ENCODE measurements around the gene KCNQ1.

DNA sequence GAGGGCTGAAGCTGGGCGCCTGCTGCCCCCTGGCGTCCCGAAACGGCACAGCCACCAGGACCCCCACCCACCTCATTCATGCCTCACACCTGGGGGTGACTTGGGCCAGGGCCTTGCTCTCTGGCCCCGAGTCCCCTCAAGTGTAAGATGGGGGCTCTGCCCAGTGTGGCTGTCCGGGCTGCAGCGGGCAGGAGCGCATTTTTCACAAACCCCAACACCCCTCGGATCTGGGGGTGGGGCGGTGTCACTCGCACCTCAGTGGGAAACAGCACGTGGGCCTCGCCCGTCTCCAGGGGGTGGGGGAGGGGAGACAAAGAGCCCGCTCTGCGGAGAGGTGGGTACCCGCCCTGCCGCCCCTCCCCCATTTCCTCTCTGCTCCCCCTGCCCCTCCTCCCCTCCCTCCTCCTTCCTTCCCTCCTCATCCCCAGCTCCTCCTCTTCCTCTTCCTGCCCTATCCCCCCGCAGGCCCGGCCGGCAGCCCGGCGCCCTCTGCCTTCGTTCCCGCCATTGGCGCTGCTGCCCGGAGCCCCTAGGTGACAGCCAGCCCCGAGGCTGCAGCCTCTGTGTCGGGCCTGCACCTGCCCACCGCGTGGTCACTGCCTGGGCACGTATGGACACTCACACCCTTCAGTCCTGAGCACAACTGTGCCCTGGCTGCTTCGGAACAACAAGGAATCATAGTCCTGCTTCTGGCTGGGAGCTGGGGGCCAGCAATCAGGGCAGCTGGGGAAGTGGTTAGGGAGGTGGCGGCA is 447.6 kb downstream of the KCNQ1 start:
- TF ChIP-seq JUN (CRISPR knock-in tag; IDR thresholded peaks at IDR 0.05) (no peak), ZNF121 (CRISPR knock-in tag; IDR thresholded peaks at IDR 0.05) (no peak), GABPB1 (CRISPR knock-in tag; IDR thresholded peaks at IDR 0.05) (no peak), TEAD4 (CRISPR knock-in tag; IDR thresholded peaks at IDR 0.05) (no peak)
- TF ChIP-seq, protein P1, sequence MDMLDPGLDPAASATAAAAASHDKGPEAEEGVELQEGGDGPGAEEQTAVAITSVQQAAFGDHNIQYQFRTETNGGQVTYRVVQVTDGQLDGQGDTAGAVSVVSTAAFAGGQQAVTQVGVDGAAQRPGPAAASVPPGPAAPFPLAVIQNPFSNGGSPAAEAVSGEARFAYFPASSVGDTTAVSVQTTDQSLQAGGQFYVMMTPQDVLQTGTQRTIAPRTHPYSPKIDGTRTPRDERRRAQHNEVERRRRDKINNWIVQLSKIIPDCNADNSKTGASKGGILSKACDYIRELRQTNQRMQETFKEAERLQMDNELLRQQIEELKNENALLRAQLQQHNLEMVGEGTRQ (CRISPR knock-in tag; IDR thresholded peaks at IDR 0.05), result peak; percentile 31; the same call in 1 of the 2 replicates
- TF ChIP-seq, protein P2, sequence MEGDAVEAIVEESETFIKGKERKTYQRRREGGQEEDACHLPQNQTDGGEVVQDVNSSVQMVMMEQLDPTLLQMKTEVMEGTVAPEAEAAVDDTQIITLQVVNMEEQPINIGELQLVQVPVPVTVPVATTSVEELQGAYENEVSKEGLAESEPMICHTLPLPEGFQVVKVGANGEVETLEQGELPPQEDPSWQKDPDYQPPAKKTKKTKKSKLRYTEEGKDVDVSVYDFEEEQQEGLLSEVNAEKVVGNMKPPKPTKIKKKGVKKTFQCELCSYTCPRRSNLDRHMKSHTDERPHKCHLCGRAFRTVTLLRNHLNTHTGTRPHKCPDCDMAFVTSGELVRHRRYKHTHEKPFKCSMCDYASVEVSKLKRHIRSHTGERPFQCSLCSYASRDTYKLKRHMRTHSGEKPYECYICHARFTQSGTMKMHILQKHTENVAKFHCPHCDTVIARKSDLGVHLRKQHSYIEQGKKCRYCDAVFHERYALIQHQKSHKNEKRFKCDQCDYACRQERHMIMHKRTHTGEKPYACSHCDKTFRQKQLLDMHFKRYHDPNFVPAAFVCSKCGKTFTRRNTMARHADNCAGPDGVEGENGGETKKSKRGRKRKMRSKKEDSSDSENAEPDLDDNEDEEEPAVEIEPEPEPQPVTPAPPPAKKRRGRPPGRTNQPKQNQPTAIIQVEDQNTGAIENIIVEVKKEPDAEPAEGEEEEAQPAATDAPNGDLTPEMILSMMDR (IDR thresholded peaks at IDR 0.05), result peak; percentile 93
- TF ChIP-seq, protein P3, sequence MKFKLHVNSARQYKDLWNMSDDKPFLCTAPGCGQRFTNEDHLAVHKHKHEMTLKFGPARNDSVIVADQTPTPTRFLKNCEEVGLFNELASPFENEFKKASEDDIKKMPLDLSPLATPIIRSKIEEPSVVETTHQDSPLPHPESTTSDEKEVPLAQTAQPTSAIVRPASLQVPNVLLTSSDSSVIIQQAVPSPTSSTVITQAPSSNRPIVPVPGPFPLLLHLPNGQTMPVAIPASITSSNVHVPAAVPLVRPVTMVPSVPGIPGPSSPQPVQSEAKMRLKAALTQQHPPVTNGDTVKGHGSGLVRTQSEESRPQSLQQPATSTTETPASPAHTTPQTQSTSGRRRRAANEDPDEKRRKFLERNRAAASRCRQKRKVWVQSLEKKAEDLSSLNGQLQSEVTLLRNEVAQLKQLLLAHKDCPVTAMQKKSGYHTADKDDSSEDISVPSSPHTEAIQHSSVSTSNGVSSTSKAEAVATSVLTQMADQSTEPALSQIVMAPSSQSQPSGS (CRISPR knock-in tag; IDR thresholded peaks at IDR 0.05; ENCODE audit: borderline replicate concordance, low read depth), result 0 out of 2 replicates have a peak, but pooled peaks have one; percentile 48

All from WTC11 (cell line).